Neural cell (in vitro differentiated cells): ENCODE measurements around the gene APOC4.

Source experiments
- EP300 ChIP-seq: fragments of 450-650 bp; conservative IDR thresholded peaks from 2 replicates; pipeline ENCODE4 v1.6.1; 2014; ENCODE audit warnings: antibody characterized with exemption, mild to moderate bottlenecking, moderate library complexity; ENCODE audit not compliant: poor library complexity, severe bottlenecking
- POLR2AphosphoS5 ChIP-seq: IDR thresholded peaks from 2 replicates; pipeline ENCODE4 v1.6.1; 2012
- RAD21 ChIP-seq: fragments of 450-650 bp; conservative IDR thresholded peaks from 2 replicates; pipeline ENCODE4 v1.6.1; 2014; ENCODE audit warnings: antibody characterized with exemption, mild to moderate bottlenecking, moderate library complexity
- REST ChIP-seq: IDR thresholded peaks from 2 replicates; pipeline ENCODE4 v1.6.1; 2012; ENCODE audit warnings: borderline replicate concordance
- TF ChIP-seq, protein P1 (sequence below): fragments of 450-650 bp; IDR thresholded peaks from 2 replicates; pipeline ENCODE4 v1.5.1; 2014; ENCODE audit warnings: antibody characterized with exemption, mild to moderate bottlenecking, moderate library complexity; ENCODE audit not compliant: poor library complexity, severe bottlenecking

GRCh38 chr19:44892932-44893331, 49.1 kb upstream of the APOC4 start:
- no peak for TF ChIP-seq EP300
- TF ChIP-seq, protein P1, sequence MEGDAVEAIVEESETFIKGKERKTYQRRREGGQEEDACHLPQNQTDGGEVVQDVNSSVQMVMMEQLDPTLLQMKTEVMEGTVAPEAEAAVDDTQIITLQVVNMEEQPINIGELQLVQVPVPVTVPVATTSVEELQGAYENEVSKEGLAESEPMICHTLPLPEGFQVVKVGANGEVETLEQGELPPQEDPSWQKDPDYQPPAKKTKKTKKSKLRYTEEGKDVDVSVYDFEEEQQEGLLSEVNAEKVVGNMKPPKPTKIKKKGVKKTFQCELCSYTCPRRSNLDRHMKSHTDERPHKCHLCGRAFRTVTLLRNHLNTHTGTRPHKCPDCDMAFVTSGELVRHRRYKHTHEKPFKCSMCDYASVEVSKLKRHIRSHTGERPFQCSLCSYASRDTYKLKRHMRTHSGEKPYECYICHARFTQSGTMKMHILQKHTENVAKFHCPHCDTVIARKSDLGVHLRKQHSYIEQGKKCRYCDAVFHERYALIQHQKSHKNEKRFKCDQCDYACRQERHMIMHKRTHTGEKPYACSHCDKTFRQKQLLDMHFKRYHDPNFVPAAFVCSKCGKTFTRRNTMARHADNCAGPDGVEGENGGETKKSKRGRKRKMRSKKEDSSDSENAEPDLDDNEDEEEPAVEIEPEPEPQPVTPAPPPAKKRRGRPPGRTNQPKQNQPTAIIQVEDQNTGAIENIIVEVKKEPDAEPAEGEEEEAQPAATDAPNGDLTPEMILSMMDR, result no peak
- no peak for TF ChIP-seq REST
- TF ChIP-seq RAD21, result no peak
- no peak for TF ChIP-seq POLR2AphosphoS5
